Erythroblast (primary cell): ENCODE measurements around the gene IZUMO4.

ENCODE experiments used
- DNase-seq, 2 experiments: peaks; one replicate each; lab custom pipeline; 2025; lab: John Stamatoyannopoulos, UW
- GATA1 ChIP-seq: IDR thresholded peaks from 2 replicates; pipeline ENCODE4 v1.6.1; 2011; ENCODE audit warnings: low read depth, mild to moderate bottlenecking, control low read depth, low read length, moderate library complexity
- POLR2A ChIP-seq: IDR thresholded peaks from 2 replicates; pipeline ENCODE4 v1.6.1; 2011; ENCODE audit warnings: mild to moderate bottlenecking, low read length

IZUMO4 gene

GRCh38 chr19:2113439-2114211 is 16.9 kb downstream of the IZUMO4 start:
- TF ChIP-seq GATA1 = no peak
- TF ChIP-seq POLR2A = no peak
- no peak for DNase-seq

- no peak for DNase-seq
- TF ChIP-seq GATA1 = no peak
- no peak for TF ChIP-seq POLR2A
These were observed 17.5 kb downstream of the IZUMO4 start for GRCh38 chr19:2114218-2114617.

GRCh38 chr19:2114821-2115220 is 18.1 kb downstream of the IZUMO4 start:
- TF ChIP-seq POLR2A (no peak), GATA1 (no peak)
- DNase-seq = no peak

- no peak for DNase-seq
- TF ChIP-seq GATA1 = no peak
- no peak for TF ChIP-seq POLR2A
These were observed 18.6 kb downstream of the IZUMO4 start for GRCh38 chr19:2115324-2115723.

GRCh38 chr19:2115911-2116426 is 19.3 kb downstream of the IZUMO4 start:
- TF ChIP-seq GATA1 (no peak), POLR2A (no peak)
- DNase-seq = no peak

GRCh38 chr19:2116507-2116906 is 19.8 kb downstream of the IZUMO4 start:
- no peak for DNase-seq

GRCh38 chr19:2117215-2117960 is 20.7 kb downstream of the IZUMO4 start:
- TF ChIP-seq GATA1 = no peak
- TF ChIP-seq POLR2A = no peak

More at GRCh38 chr19:2116507-2116906, 19.8 kb downstream of the IZUMO4 start:
- no peak for TF ChIP-seq GATA1
- TF ChIP-seq POLR2A = no peak

GRCh38 chr19:2118438-2118837 is 21.7 kb downstream of the IZUMO4 start:
- TF ChIP-seq GATA1 = no peak
- TF ChIP-seq POLR2A = no peak
- DNase-seq = no peak

More at GRCh38 chr19:2117215-2117960, 20.7 kb downstream of the IZUMO4 start:
- no peak for DNase-seq

- DNase-seq = no peak
- TF ChIP-seq GATA1 (no peak), POLR2A (no peak)
These were observed 23.4 kb downstream of the IZUMO4 start for GRCh38 chr19:2119921-2120785.

GRCh38 chr19:2120821-2121220 is 24.1 kb downstream of the IZUMO4 start:
- TF ChIP-seq POLR2A = no peak
- TF ChIP-seq GATA1 = no peak
- no peak for DNase-seq

- TF ChIP-seq GATA1 (no peak), POLR2A (no peak)
- no peak for DNase-seq
These were observed 24.8 kb downstream of the IZUMO4 start for GRCh38 chr19:2121416-2122051.

GRCh38 chr19:2122251-2122650 is 25.5 kb downstream of the IZUMO4 start:
- no peak for DNase-seq

GRCh38 chr19:2122982-2123381 is 26.3 kb downstream of the IZUMO4 start:
- DNase-seq = no peak
- TF ChIP-seq GATA1 = no peak

More at GRCh38 chr19:2122251-2122650, 25.5 kb downstream of the IZUMO4 start:
- TF ChIP-seq POLR2A (no peak), GATA1 (no peak)
